Activated naive CD4-positive, alpha-beta T cell treated with anti-CD3 and anti-CD28 coated beads, Interleukin-2, amount 50 U/mL, for 24 hours (primary cell): Measurements from ENCODE around the gene PRRX2.
"Not testable (repeated sequence)": the region's sequence is repeated elsewhere in the genome, so short reads cannot be mapped to it uniquely, and the experiment has no call there.

Experiments used
- H3K27ac Mint-ChIP-seq: one replicate; pipeline ENCODE4 v1.8.0; 2021; ENCODE audit warnings: mild to moderate bottlenecking, mixed read lengths
- H3K27me3 Mint-ChIP-seq: one replicate; pipeline ENCODE4 v1.8.0; 2021; ENCODE audit warnings: mixed read lengths
- H3K36me3 Mint-ChIP-seq: one replicate; pipeline ENCODE4 v1.8.0; 2021; ENCODE audit warnings: mixed read lengths
- H3K4me1 Mint-ChIP-seq: one replicate; pipeline ENCODE4 v1.8.0; 2021; ENCODE audit warnings: mixed read lengths
- H3K4me3 Mint-ChIP-seq: one replicate; pipeline ENCODE4 v1.8.0; 2021; ENCODE audit warnings: mild to moderate bottlenecking, mixed read lengths
- H3K9me3 Mint-ChIP-seq: one replicate; pipeline ENCODE4 v1.8.0; 2021; ENCODE audit warnings: mixed read lengths

PRRX2 gene

GRCh38 chr9:129757045-129757444 lies 91.6 kb downstream of the PRRX2 start:
- Mint-ChIP-seq H3K4me3 (peak overlapping the region; percentile 8), H3K27me3 (no peaks in the 10 kb centered on the region), H3K36me3 (no peaks in the 10 kb centered on the region), H3K4me1 (peaks cover 22% of the 10 kb centered on the region), H3K9me3 (no peaks in the 10 kb centered on the region), H3K27ac (no peak overlapping the region)

DNA sequence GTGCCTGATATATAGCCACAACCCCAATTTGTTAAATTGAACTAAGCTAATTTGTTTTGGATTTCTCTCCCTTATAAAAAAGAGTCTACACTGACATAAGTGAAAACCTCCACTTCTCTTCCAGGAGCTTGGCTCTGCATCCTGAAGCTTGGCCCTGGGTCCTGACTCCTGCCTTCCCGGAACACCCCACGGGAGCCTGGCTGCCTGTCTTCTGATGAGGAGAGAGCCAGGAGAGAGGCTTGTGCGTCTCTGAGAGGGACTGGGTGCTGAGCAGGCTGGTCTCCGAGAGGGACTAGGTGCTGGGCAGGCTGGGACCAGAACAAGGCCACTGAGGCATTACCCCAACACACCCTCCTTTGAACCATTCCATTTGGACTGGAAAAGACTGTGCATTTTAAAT lies 93.9 kb downstream of the PRRX2 start:
- H3K27ac Mint-ChIP-seq, result no peak overlapping the region
- H3K4me3 Mint-ChIP-seq, result no peak overlapping the region
- H3K4me1 Mint-ChIP-seq, result peaks cover 10% of the 10 kb centered on the region
- no peaks in the 10 kb centered on the region for H3K36me3 Mint-ChIP-seq
- no peaks in the 10 kb centered on the region for H3K27me3 Mint-ChIP-seq
- no peaks in the 10 kb centered on the region for H3K9me3 Mint-ChIP-seq

GRCh38 chr9:129759804-129760502 lies 94.5 kb downstream of the PRRX2 start:
- Mint-ChIP-seq H3K27me3 (no peaks in the 10 kb centered on the region), H3K36me3 (no peaks in the 10 kb centered on the region), H3K4me1 (peaks cover 10% of the 10 kb centered on the region), H3K9me3 (no peaks in the 10 kb centered on the region), H3K4me3 (no peak overlapping the region), H3K27ac (no peak overlapping the region)

GRCh38 chr9:129760784-129761183 lies 95.3 kb downstream of the PRRX2 start:
- peaks cover 10% of the 10 kb centered on the region for H3K4me1 Mint-ChIP-seq
- not testable (repeated sequence) for H3K4me3 Mint-ChIP-seq, H3K9me3 Mint-ChIP-seq, H3K27me3 Mint-ChIP-seq, H3K27ac Mint-ChIP-seq, H3K36me3 Mint-ChIP-seq

GRCh38 chr9:129761293-129761900 lies 96.0 kb downstream of the PRRX2 start:
- H3K4me3 Mint-ChIP-seq, result no peak overlapping the region
- H3K9me3 Mint-ChIP-seq, result no peaks in the 10 kb centered on the region
- peaks cover 10% of the 10 kb centered on the region for H3K4me1 Mint-ChIP-seq
- no peaks in the 10 kb centered on the region for H3K36me3 Mint-ChIP-seq
- H3K27me3 Mint-ChIP-seq, result no peaks in the 10 kb centered on the region
- no peak overlapping the region for H3K27ac Mint-ChIP-seq

GRCh38 chr9:129761901-129762369 lies 96.5 kb downstream of the PRRX2 start:
- Mint-ChIP-seq H3K9me3 (no peaks in the 10 kb centered on the region), H3K27ac (no peak overlapping the region)

DNA sequence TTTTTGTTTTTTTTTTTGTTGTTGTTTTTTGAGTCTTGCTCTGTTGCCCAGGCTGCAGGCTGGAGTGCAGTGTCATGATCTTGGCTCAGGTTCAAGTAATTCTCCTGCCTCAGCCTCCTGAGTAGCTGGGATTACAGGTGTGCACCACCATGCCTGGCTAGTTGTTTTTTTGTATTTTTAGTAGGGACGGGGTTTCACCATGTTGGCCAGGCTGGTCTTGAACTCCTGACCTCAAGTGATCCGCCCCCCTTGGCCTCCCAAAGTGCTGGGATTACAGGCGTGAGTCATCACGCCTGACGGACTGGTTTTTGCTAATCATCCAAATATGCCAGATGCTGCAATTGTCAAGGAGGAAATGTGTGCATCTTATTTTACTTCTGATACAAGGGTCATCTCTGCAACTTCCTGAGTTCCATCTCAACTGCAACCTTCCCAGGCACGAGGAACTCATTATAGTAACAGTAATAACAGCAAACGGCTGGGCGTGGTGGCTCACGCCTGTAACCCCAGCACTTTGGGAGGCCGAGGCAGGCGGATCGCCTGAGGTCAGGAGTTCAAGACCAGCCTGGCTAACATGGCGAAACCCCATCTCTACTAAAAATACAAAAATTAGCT lies 97.0 kb downstream of the PRRX2 start:
- not testable (repeated sequence) for H3K4me3 Mint-ChIP-seq, H3K27me3 Mint-ChIP-seq, H3K27ac Mint-ChIP-seq, H3K4me1 Mint-ChIP-seq, H3K36me3 Mint-ChIP-seq, H3K9me3 Mint-ChIP-seq

More at GRCh38 chr9:129761901-129762369, 96.5 kb downstream of the PRRX2 start:
- peaks cover 8% of the 10 kb centered on the region for H3K4me1 Mint-ChIP-seq
- no peaks in the 10 kb centered on the region for H3K36me3 Mint-ChIP-seq
- no peak overlapping the region for H3K4me3 Mint-ChIP-seq
- H3K27me3 Mint-ChIP-seq, result no peaks in the 10 kb centered on the region

DNA sequence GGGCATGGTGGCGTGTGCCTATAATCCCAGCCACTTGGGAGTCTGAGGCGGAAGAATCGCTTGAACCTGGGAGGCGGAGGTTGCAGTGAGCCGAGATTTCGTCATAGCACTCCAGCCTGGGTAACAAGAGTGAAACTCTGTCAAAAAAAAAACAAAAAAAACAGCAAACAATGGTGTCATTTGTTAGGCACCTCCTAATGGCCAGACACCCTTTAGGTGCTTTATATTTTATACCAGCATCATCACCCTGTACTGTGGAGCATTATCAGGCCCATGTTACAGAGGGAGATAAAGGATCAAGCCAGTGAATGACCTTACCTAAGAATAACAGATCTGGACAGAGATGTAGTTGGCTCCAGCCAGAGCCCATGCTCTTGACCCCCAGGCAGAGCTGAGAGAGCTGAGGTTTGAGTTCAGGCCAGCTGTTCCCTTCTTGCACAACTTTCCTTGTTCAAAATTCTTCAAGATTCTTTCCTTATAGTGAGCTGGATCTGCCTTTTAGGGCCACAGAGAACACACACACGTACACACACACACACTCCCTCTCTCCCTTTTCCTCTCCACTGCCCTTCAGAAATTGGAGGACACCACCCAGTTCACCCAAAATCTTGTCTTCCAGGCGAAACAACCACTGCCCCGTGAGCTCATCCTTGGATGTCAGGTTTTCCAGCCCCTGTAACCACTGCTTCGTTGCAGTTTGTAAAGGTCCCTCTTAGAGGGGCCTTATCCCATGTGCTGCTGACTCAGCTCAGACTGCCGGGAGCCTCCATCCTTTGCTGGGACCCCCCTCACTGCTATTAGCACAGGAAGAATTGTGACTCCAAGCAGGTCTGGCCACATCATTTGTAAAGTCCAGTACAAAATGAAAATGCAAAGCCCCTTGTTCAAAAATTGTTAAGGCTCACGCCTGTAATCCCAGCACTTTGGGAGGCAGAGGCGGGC lies 97.8 kb downstream of the PRRX2 start:
- H3K36me3 Mint-ChIP-seq, result no peaks in the 10 kb centered on the region
- no peaks in the 10 kb centered on the region for H3K9me3 Mint-ChIP-seq
- H3K27me3 Mint-ChIP-seq, result no peaks in the 10 kb centered on the region
- no peak overlapping the region for H3K27ac Mint-ChIP-seq
- H3K4me1 Mint-ChIP-seq, result peaks cover under 1% of the 10 kb centered on the region
- H3K4me3 Mint-ChIP-seq, result no peak overlapping the region

DNA sequence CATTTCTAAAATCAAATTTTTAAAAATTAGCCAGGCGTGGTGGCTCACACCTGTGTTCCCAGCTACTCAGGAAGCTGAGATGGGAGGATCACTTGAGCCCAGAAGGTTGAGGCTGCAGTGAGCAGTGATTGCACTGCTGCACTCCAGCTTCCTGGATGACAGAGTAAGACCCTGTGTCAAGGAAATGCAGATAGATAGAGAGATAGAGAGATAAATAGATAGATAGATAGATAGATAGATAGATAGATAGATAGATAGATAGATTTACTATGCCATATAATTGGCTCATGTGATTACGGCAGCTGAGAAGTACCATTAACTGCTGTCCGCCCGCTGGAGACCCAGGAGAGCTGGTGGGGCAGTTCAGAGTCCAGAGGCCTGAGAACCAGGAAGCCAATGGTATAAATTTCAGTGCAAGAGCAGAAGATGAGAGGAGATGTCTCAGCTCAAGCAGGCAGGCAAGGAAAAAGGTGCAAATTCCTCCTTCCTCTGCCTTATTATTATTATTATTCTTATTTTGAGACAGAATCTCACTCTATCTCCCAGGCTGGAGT lies 100.4 kb downstream of the PRRX2 start:
- Mint-ChIP-seq H3K27me3 (no peaks in the 10 kb centered on the region), H3K4me1 (no peaks in the 10 kb centered on the region), H3K27ac (no peak overlapping the region), H3K4me3 (no peak overlapping the region), H3K36me3 (no peaks in the 10 kb centered on the region), H3K9me3 (no peaks in the 10 kb centered on the region)

GRCh38 chr9:129768486-129768885 lies 103.0 kb downstream of the PRRX2 start:
- no peaks in the 10 kb centered on the region for H3K36me3 Mint-ChIP-seq
- no peak overlapping the region for H3K27ac Mint-ChIP-seq
- no peak overlapping the region for H3K4me3 Mint-ChIP-seq
- no peaks in the 10 kb centered on the region for H3K9me3 Mint-ChIP-seq
- H3K27me3 Mint-ChIP-seq, result no peaks in the 10 kb centered on the region
- no peaks in the 10 kb centered on the region for H3K4me1 Mint-ChIP-seq

DNA sequence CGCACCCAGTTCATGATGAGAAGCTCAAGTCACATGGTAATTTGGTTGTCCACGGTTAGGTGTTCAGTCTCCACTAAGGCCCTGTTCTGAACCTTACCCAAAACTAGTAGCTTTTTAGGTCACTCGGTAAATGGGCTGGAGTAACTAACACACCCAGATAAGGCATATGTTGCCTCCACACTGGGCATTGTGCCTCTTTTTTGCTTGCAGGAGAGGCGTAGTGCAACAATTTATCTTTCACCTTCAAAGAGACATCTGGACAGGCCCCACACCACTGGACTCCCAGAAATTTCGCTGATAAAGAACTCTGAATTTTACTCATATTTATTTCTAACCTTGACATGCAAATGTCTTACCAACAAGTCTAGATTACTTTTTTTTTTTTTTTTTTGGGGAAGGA lies 104.2 kb downstream of the PRRX2 start:
- no peak overlapping the region for H3K27ac Mint-ChIP-seq
- no peaks in the 10 kb centered on the region for H3K36me3 Mint-ChIP-seq
- H3K9me3 Mint-ChIP-seq, result no peaks in the 10 kb centered on the region
- H3K4me3 Mint-ChIP-seq, result no peak overlapping the region
- H3K27me3 Mint-ChIP-seq, result no peaks in the 10 kb centered on the region
- no peaks in the 10 kb centered on the region for H3K4me1 Mint-ChIP-seq

DNA sequence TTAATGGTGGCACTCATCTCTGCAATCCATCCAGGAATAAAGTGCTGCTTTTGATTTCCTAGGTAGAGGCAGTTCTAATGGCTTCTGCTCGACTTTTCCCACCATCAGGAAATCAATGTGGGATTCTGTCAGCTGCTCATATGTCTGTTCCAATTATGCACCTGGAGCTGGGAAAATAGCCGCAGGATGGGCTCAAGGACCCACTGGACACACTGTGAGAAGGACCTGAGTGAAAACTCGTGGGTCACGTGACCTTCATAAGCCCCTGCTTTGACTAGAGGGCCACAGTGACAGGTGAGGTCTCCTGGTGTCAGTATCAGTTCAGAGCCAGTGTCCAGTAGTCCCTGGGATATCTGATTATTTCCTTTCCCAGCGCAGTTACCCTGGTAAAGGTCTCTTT lies 105.3 kb downstream of the PRRX2 start:
- Mint-ChIP-seq H3K9me3 (no peaks in the 10 kb centered on the region), H3K4me3 (no peak overlapping the region), H3K4me1 (no peaks in the 10 kb centered on the region), H3K36me3 (no peaks in the 10 kb centered on the region), H3K27me3 (no peaks in the 10 kb centered on the region), H3K27ac (no peak overlapping the region)
